Tibial artery (tissue), 4 donors: ENCODE data around the gene NRDC.

Source experiments
- DNase-seq, 2 donors: peaks; one replicate each; pipeline ENCODE4 v3.0.0-alpha.2; 2019
- H3K27ac ChIP-seq, 2 donors: fragments of 200-600 bp; sonication (generic) in 1 of 2; 1 replicate in 1 of 2; 2 replicates in 1 of 2; pipeline ENCODE4 v1.5.1; 2018 to 2019; ENCODE audit warnings: mild to moderate bottlenecking in 1 of 2
- H3K27me3 ChIP-seq, 2 donors: fragments of 200-600 bp; sonication (generic) in 1 of 2; one replicate each; pipeline versions ENCODE4 v1.5.1 to v1.6.0; 2016 to 2019
- H3K36me3 ChIP-seq, 3 donors: fragments of 200-600 bp; sonication (generic) in 2 of 3; one replicate each; pipeline ENCODE4 v1.5.1; 2016 to 2019; ENCODE audit warnings: mild to moderate bottlenecking in 2 of 3
- H3K4me1 ChIP-seq, 4 donors: fragments of 200-600 bp; sonication (generic) in 2 of 4; 1 replicate in 3 of 4; 2 replicates in 1 of 4; pipeline ENCODE4 v1.5.1; 2016 to 2019
- H3K4me3 ChIP-seq, 2 donors: fragments of 200-600 bp; sonication (generic) in 1 of 2; 1 replicate in 1 of 2; 2 replicates in 1 of 2; pipeline ENCODE4 v1.5.1; 2018 to 2019; ENCODE audit warnings: mild to moderate bottlenecking in 2 of 2
- H3K9me3 ChIP-seq, 3 donors: fragments of 200-600 bp; sonication (generic) in 1 of 3; one replicate each; pipeline ENCODE4 v1.5.1; 2016 to 2019
- CTCF ChIP-seq, 2 experiments: fragments of 200-600 bp in 1 of 2; fragments of 450-650 bp in 1 of 2; IDR thresholded peaks; one replicate each; pipeline ENCODE4 v1.5.1; 2017 to 2019; ENCODE audit warnings: antibody characterized with exemption in 2 of 2, mild to moderate bottlenecking in 1 of 2, moderate library complexity in 1 of 2
- intact Hi-C: fragments of 100-400 bp; cut with DNase I; formaldehyde crosslinking; loops from one replicate; pipeline ENCODE4 v1.15.0; 2023; ENCODE audit warnings: low total_unique reads

Gene NRDC

GRCh38 chr1:51878616-51879336 lies at the start of gene NRDC:
Gene NRDC, minus strand, starts transcription at chr1:51878727. Its CDS starts 112 bp downstream, at chr1:51878615.
- Histone ChIP-seq H3K4me1 (peaks cover 0 to 38% (median 23%) of the 10 kb centered on the region in 4 donors), H3K4me3 (peak within 1 kb of the TSS; percentile 93 to 99), H3K9me3 (no peaks in the 10 kb centered on the region), H3K27me3 (peaks cover 0 to 2% of the 10 kb centered on the region in 2 donors), H3K36me3 (no peaks in the 10 kb centered on the region), H3K27ac (peak within 1 kb of the TSS; percentile 98 to 99)
- intact Hi-C loops, result no loop called here
- DNase-seq, result peak; percentile 100
- TF ChIP-seq CTCF (IDR thresholded peaks at IDR 0.05), result peak in 1 of 2 experiments; percentile 5

- H3K36me3 ChIP-seq, result no peaks in the 10 kb centered on the region
- no peaks in the 10 kb centered on the region for H3K4me1 ChIP-seq
- intact Hi-C loops, result no loop called here
- no peak for TF ChIP-seq CTCF (IDR thresholded peaks at IDR 0.05)
- H3K4me3 ChIP-seq, result no peak overlapping the region
- H3K27ac ChIP-seq, result no peak overlapping the region
- H3K9me3 ChIP-seq, result no peaks in the 10 kb centered on the region
- peaks cover 0 to 2% of the 10 kb centered on the region in 2 donors for H3K27me3 ChIP-seq
- DNase-seq, result no peak
Measured at GRCh38 chr1:51927029-51927428, 48.5 kb upstream of the NRDC start.

GRCh38 chr1:51926171-51926812 lies 47.8 kb upstream of the NRDC start:
- Histone ChIP-seq H3K4me1 (no peaks in the 10 kb centered on the region), H3K9me3 (no peaks in the 10 kb centered on the region), H3K27ac (no peak overlapping the region), H3K36me3 (no peaks in the 10 kb centered on the region), H3K4me3 (no peak overlapping the region), H3K27me3 (peaks cover 0 to 2% of the 10 kb centered on the region in 2 donors)
- intact Hi-C loops, result no loop called here
- TF ChIP-seq CTCF (IDR thresholded peaks at IDR 0.05), result peak in 1 of 2 experiments; percentile 9
- no peak for DNase-seq

GRCh38 chr1:51924455-51924854 lies 45.9 kb upstream of the NRDC start:
- peaks cover 0 to 10% of the 10 kb centered on the region in 2 donors for H3K27me3 ChIP-seq
- TF ChIP-seq CTCF (IDR thresholded peaks at IDR 0.05), result no peak
- no peak overlapping the region for H3K4me3 ChIP-seq
- DNase-seq, result no peak
- no peaks in the 10 kb centered on the region for H3K4me1 ChIP-seq
- no peaks in the 10 kb centered on the region for H3K36me3 ChIP-seq
- no peak overlapping the region for H3K27ac ChIP-seq
- no peaks in the 10 kb centered on the region for H3K9me3 ChIP-seq
- intact Hi-C loops, result no loop called here

- intact Hi-C loops, result no loop called here
- no peaks in the 10 kb centered on the region for H3K36me3 ChIP-seq
- peaks cover 0 to 11% of the 10 kb centered on the region in 2 donors for H3K27me3 ChIP-seq
- no peak overlapping the region for H3K4me3 ChIP-seq
- no peak for TF ChIP-seq CTCF (IDR thresholded peaks at IDR 0.05)
- no peaks in the 10 kb centered on the region for H3K9me3 ChIP-seq
- H3K27ac ChIP-seq, result no peak overlapping the region
- no peaks in the 10 kb centered on the region for H3K4me1 ChIP-seq
- DNase-seq, result no peak
Measured at GRCh38 chr1:51922040-51922439, 43.5 kb upstream of the NRDC start.
